Fibroblast of lung (primary cell): ENCODE data around the gene ASCC3. TPM values are rescaled to one million over a fixed set of nuclear protein-coding genes. Genes with fewer than 3 reads are reported as not detected.

Source experiments
- DNase-seq, 2 donors: peaks; one replicate each; pipeline versions ENCODE4 v3.0.0 to v3.0.0-alpha.2; 2010; ENCODE audit warnings: low read depth in 2 of 2
- H2AFZ ChIP-seq: 2 replicates; pipeline ENCODE4 v1.5.1; 2012; ENCODE audit warnings: low read length, control low read depth, inconsistent platforms
- H3K27ac ChIP-seq: 2 replicates; pipeline ENCODE4 v1.5.1; 2011; ENCODE audit warnings: low read length, control low read depth; ENCODE audit not compliant: insufficient read depth
- H3K27me3 ChIP-seq: 2 replicates; pipeline ENCODE4 v1.5.1; 2011; ENCODE audit warnings: mild to moderate bottlenecking, low read length; ENCODE audit not compliant: control insufficient read depth, insufficient read depth
- H3K36me3 ChIP-seq: 2 replicates; pipeline ENCODE4 v1.5.1; 2011; ENCODE audit warnings: low read length; ENCODE audit not compliant: control insufficient read depth, insufficient read depth
- H3K4me1 ChIP-seq: 2 replicates; pipeline ENCODE4 v1.5.1; 2011; ENCODE audit warnings: low read length; ENCODE audit not compliant: control insufficient read depth, insufficient read depth; ENCODE audit errors: extremely low read depth
- H3K4me2 ChIP-seq: 2 replicates; pipeline ENCODE4 v1.5.1; 2011; ENCODE audit warnings: low read length, control low read depth; ENCODE audit not compliant: insufficient read depth; ENCODE audit errors: extremely low read depth
- H3K4me3 ChIP-seq, 4 experiments: fragments of 200-600 bp in 1 of 4; sonication (generic) in 1 of 4; replicated peaks in 1 of 4; 2 replicates each; pipeline ENCODE4 v1.5.1; 2011 to 2016; ENCODE audit warnings: low read length in 4 of 4, low read depth in 3 of 4, mild to moderate bottlenecking in 3 of 4, control low read depth in 2 of 4, inconsistent platforms in 1 of 4, mixed read lengths in 1 of 4; ENCODE audit not compliant: insufficient read depth in 1 of 4; ENCODE audit errors: control extremely low read depth in 1 of 4
- H3K79me2 ChIP-seq: 2 replicates; pipeline ENCODE4 v1.5.1; 2012; ENCODE audit warnings: mild to moderate bottlenecking, low read length, inconsistent platforms; ENCODE audit not compliant: control insufficient read depth, insufficient read depth
- H3K9ac ChIP-seq: 2 replicates; pipeline ENCODE4 v1.5.1; 2011; ENCODE audit warnings: mild to moderate bottlenecking, low read length, control low read depth; ENCODE audit not compliant: insufficient read depth
- H3K9me3 ChIP-seq: 2 replicates; pipeline ENCODE4 v1.5.1; 2012; ENCODE audit warnings: low read depth, low read length; ENCODE audit not compliant: control insufficient read depth, insufficient read depth
- H4K20me1 ChIP-seq: 2 replicates; pipeline ENCODE4 v1.5.1; 2011; ENCODE audit warnings: low read length; ENCODE audit not compliant: control insufficient read depth, insufficient read depth; ENCODE audit errors: extremely low read depth
- EZH2 ChIP-seq: IDR thresholded peaks from 2 replicates; pipeline ENCODE4 v1.5.1; 2012; ENCODE audit warnings: low read length, control low read depth, mild to moderate bottlenecking; ENCODE audit errors: missing control alignments
- polyA plus RNA-seq, 2 donors: library from polyadenylated mRNA; depleted of rRNA in 1 of 2; stranded (reverse) in 1 of 2; unstranded in 1 of 2; fragments of >200 nt; gene quantifications; 2 replicates each; pipeline ENCODE4 v1.2.1, GENCODE V29; 2011 to 2012; ENCODE audit warnings: missing spikeins in 1 of 2
- total RNA-seq: library from RNA; depleted of rRNA; stranded (reverse); fragments of >200 nt; gene quantifications from 2 replicates; pipeline ENCODE4 v1.2.1, GENCODE V29; 2014
- TF ChIP-seq, protein P1 (sequence below), 2 donors: IDR thresholded peaks in 1 of 2; conservative IDR thresholded peaks in 1 of 2; 1 replicate in 1 of 2; 2 replicates in 1 of 2; pipeline ENCODE4 v1.5.1; 2011 to 2012; ENCODE audit warnings: low read length in 2 of 2, control low read depth in 1 of 2, inconsistent platforms in 1 of 2, low read depth in 1 of 2, mild to moderate bottlenecking in 1 of 2

ASCC3 gene
- total and polyA plus RNA-seq, 2 donors (not counting 1 experiment from before 2014, with no cell fraction given) = 36.2 to 75.3 TPM

DNA sequence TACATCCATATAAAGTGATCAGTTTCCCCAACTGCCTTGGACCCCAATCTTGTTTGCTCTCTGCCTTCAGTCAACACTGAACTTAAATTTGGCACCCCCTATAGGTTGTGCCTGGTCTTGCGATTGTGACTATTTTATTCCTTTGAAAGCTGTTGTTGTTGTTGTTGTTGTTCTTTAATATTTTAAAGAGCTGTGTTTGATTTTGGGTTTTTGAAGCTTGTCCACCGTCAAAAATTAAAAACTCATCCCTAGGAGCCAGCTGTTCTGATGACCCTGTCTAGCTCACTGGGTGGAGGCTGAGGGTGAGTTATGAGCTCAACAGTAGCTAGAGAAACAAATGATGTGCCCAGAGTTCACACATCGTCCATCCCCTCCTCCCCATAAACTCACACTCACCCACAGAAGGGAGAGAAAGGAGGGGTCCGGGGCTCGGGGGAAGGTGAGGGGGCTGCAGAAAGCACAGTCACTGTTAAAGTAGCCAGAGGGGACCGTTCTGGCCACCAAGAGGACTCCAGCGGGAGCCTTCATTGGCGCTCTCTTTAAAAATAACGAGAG, 420.4 kb downstream of the ASCC3 start:
- H3K36me3 ChIP-seq = no peaks in the 10 kb centered on the region
- peaks cover 85% of the 10 kb centered on the region for H3K27me3 ChIP-seq
- H4K20me1 ChIP-seq = no peaks in the 10 kb centered on the region
- H2AFZ ChIP-seq = no peak overlapping the region
- H3K4me3 ChIP-seq = no peak overlapping the region
- no peak overlapping the region for H3K4me2 ChIP-seq
- H3K9me3 ChIP-seq = no peaks in the 10 kb centered on the region
- no peak overlapping the region for H3K9ac ChIP-seq
- H3K79me2 ChIP-seq = no peaks in the 10 kb centered on the region
- TF ChIP-seq, protein P1, sequence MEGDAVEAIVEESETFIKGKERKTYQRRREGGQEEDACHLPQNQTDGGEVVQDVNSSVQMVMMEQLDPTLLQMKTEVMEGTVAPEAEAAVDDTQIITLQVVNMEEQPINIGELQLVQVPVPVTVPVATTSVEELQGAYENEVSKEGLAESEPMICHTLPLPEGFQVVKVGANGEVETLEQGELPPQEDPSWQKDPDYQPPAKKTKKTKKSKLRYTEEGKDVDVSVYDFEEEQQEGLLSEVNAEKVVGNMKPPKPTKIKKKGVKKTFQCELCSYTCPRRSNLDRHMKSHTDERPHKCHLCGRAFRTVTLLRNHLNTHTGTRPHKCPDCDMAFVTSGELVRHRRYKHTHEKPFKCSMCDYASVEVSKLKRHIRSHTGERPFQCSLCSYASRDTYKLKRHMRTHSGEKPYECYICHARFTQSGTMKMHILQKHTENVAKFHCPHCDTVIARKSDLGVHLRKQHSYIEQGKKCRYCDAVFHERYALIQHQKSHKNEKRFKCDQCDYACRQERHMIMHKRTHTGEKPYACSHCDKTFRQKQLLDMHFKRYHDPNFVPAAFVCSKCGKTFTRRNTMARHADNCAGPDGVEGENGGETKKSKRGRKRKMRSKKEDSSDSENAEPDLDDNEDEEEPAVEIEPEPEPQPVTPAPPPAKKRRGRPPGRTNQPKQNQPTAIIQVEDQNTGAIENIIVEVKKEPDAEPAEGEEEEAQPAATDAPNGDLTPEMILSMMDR (conservative IDR thresholded peaks at IDR 0.05 in 1 of 2, IDR thresholded peaks at IDR 0.05 in 1 of 2; ENCODE audit: low read depth in 1 of 2, low read length in 2 of 2) = peak; percentile 14 to 36
- TF ChIP-seq EZH2 = no peak
- H3K27ac ChIP-seq = no peak overlapping the region
- DNase-seq = no peak
- no peaks in the 10 kb centered on the region for H3K4me1 ChIP-seq

DNA sequence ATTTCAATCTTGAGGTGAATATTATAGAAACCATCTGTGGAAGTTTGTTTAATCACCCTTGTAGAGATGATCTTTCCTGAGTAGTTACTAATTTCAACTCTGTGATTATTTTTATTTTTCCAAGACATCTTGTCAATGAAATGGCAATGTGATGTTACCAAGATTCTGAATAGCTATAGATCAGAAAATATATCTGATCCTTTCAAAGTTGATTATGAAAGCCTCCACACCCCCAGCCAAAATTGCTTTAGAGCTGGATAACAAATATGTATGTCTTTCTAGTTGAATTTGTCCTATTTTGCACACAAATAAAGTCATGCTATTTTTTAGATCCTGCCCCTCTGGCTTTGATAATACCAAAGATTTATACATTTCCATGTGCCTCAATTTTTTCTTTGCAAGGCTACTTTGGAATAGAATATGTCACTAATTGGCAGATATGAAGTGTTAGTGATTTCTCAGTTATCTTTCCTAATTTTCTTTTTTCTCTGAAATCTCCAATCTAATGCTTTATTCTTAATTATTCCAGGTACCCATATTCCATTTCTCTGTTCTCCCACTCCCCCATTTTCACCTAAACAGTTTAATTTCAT, 421.4 kb downstream of the ASCC3 start:
- Histone ChIP-seq H2AFZ (no peak overlapping the region), H3K79me2 (no peaks in the 10 kb centered on the region), H3K9me3 (no peaks in the 10 kb centered on the region), H3K4me1 (no peaks in the 10 kb centered on the region), H3K27ac (no peak overlapping the region), H3K4me2 (no peak overlapping the region), H3K36me3 (no peaks in the 10 kb centered on the region), H4K20me1 (no peaks in the 10 kb centered on the region), H3K9ac (no peak overlapping the region), H3K27me3 (peaks cover 85% of the 10 kb centered on the region), H3K4me3 (no peak overlapping the region)
- no peak for DNase-seq
- TF ChIP-seq EZH2 = no peak
- TF ChIP-seq, protein P1 (conservative IDR thresholded peaks at IDR 0.05 in 1 of 2, IDR thresholded peaks at IDR 0.05 in 1 of 2; ENCODE audit: low read depth in 1 of 2, low read length in 2 of 2) = no peak

DNA sequence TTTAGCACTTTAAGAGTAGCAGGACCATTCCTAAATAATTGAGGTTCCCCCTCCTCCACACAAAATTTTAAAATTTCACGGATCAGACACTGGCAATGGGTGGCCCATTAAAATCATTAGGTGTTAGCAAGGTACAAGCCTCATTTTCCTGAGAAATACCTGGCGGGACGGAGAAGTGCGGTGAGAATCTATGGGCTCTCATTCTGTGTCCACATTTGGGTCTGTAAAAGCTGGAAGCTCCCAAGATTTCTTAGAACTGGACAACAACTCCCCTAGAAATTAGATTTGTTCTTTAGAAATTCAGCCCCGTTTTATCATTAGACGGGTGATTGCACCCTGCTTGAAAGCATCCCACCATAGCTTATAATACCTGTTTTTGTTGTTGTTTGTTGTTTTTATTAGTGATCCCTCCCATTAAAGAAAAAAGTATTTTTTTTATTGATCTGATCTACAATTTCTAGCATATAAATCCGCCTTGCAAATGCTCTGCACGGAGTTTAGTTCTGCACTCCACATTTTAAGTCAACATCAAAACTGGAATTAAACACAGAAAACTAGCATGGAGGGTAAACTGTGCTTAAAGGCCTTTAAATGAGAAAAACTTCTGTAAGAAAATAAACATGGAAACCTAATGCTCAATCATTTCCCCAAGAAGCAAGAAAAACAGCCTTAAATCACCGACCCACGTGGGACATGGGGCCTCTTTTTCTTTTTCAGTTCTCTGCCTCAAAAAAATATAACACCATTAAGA, 422.1 kb downstream of the ASCC3 start:
- Histone ChIP-seq H4K20me1 (no peaks in the 10 kb centered on the region), H3K9me3 (no peaks in the 10 kb centered on the region), H3K79me2 (no peaks in the 10 kb centered on the region), H3K27ac (no peak overlapping the region), H3K36me3 (no peaks in the 10 kb centered on the region), H3K4me1 (no peaks in the 10 kb centered on the region), H3K27me3 (peaks cover 85% of the 10 kb centered on the region), H2AFZ (no peak overlapping the region), H3K4me3 (no peak overlapping the region), H3K4me2 (no peak overlapping the region), H3K9ac (no peak overlapping the region)
- DNase-seq = no peak
- no peak for TF ChIP-seq EZH2
- TF ChIP-seq, protein P1 (conservative IDR thresholded peaks at IDR 0.05 in 1 of 2, IDR thresholded peaks at IDR 0.05 in 1 of 2; ENCODE audit: low read depth in 1 of 2, low read length in 2 of 2) = no peak
